Activated CD8-positive, alpha-beta memory T cell treated with anti-CD3 and anti-CD28 coated beads for 48 hours (primary cell): Measurements from ENCODE around the gene ZFYVE28.
A peak's percentile ranks its signal among the peaks of the same experiment; 100 is the strongest.

ENCODE experiments used
- DNase-seq, 3 experiments: peaks; one replicate each; pipeline ENCODE4 v3.0.0-alpha.2; 2020; ENCODE audit warnings: low read depth in 2 of 3, low spot score in 2 of 3

Gene ZFYVE28

GRCh38 chr4:2252530-2253091 is 165.8 kb downstream of the ZFYVE28 start:
- no peak for DNase-seq

GRCh38 chr4:2251795-2252529 is 166.5 kb downstream of the ZFYVE28 start:
- DNase-seq, result no peak

GRCh38 chr4:2251073-2251794 is 167.2 kb downstream of the ZFYVE28 start:
- no peak for DNase-seq

- no peak for DNase-seq
These were observed 167.9 kb downstream of the ZFYVE28 start for GRCh38 chr4:2250357-2251072.

- no peak for DNase-seq
These were observed 168.7 kb downstream of the ZFYVE28 start for GRCh38 chr4:2249526-2250356.

- DNase-seq, result no peak
These were observed 169.6 kb downstream of the ZFYVE28 start for GRCh38 chr4:2248821-2249261.

- DNase-seq, result no peak
These were observed 170.2 kb downstream of the ZFYVE28 start for GRCh38 chr4:2248044-2248780.

GRCh38 chr4:2247128-2248043 is 171.1 kb downstream of the ZFYVE28 start:
- no peak for DNase-seq

- DNase-seq, result no peak
These were observed 171.9 kb downstream of the ZFYVE28 start for GRCh38 chr4:2246384-2247127.

GRCh38 chr4:2245787-2246275 is 172.6 kb downstream of the ZFYVE28 start:
- no peak for DNase-seq

- no peak for DNase-seq
These were observed 173.2 kb downstream of the ZFYVE28 start for GRCh38 chr4:2245057-2245786.

- DNase-seq, result no peak
These were observed 174.6 kb downstream of the ZFYVE28 start for GRCh38 chr4:2243681-2244380.

GRCh38 chr4:2241410-2242353 is 176.8 kb downstream of the ZFYVE28 start, which contains the start of the genes HAUS3 and POLN:
TSS of gene HAUS3 (minus strand) at chr4:2242121. CDS start at chr4:2240946, 1,175 bp downstream.
TSS of gene POLN (minus strand) at chr4:2242121. CDS start at chr4:2229231, 12,890 bp downstream.
- DNase-seq, result peak; percentile 93 to 100 (median 96)

GRCh38 chr4:2241003-2241402 is 177.4 kb downstream of the ZFYVE28 start:
- DNase-seq, result no peak

- no peak for DNase-seq
These were observed 181.3 kb downstream of the ZFYVE28 start for GRCh38 chr4:2236944-2237666.
